ENCODE results near the gene HSPA14. TPM values are rescaled to one million over a fixed set of nuclear protein-coding genes. Genes with fewer than 3 reads are reported as not detected.

The HSPA14 gene
- total and polyA plus RNA-seq, 10 donors = 11.6 to 24.1 (median 13.5) TPM

DNA sequence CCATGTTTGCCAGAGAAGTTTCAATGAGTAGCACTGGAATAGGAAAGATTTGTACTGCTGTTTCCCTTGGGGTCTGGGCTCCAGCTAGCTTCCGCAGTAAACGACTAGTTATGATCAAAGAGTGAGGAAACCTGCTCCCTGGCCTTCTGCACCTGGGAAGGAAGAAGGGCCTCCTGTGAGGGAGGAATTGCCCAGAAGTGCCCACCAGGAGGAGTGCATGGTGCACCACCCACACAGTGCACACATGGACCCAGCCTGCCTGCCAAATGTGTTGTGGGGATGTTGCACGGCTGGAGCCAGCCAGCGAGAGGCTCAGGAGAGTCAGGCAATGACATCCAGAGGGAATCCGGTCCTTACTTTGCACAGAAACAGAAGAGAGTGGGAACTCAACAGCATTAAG, 36.4 kb upstream of the HSPA14 start:
- Histone ChIP-seq H3K27me3 (replicated peaks in 1 of 7) (no peaks in the 10 kb centered on the region), H3K4me3 (no peak overlapping the region), H3K4me1 (peaks cover 0 to 21% (median 7%) of the 10 kb centered on the region in 6 donors), H3K36me3 (no peaks in the 10 kb centered on the region), H3K9me3 (no peaks in the 10 kb centered on the region), H3K27ac (no peak overlapping the region)
- WGBS, 5 donors = 68 to 91% (median 72%) methylated on average over 5 of the region's 5 CpGs
- TF ChIP-seq POLR2AphosphoS5 (IDR thresholded peaks at IDR 0.05) (peak in 1 of 3 donors; percentile 10), CTCF (IDR thresholded peaks at IDR 0.05 in 8 of 11, conservative IDR thresholded peaks at IDR 0.05 in 3 of 11) (no peak)
- intact Hi-C loops (cut with DNase I; ENCODE audit: low total_unique reads) = no loop called here
- no peak for DNase-seq

DNA sequence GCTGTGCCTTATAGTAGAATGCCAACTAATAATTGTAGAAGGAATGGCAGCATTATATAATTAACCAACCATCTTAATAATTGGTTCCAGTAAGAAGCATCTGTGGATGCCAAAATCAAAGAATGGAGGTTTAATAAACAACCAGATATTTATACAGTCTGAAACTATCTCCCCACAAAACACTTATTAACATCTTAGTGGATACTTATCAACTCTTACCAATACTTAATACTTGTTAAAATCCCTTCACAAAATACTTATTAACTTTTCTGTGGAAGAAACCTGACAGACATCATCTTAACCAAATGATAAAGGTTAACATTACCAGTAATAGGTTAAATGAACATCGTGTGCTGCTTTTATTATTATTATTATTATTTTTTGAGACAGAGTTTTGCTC, 34.3 kb upstream of the HSPA14 start:
- no peak for DNase-seq
- H3K36me3 ChIP-seq = no peaks in the 10 kb centered on the region
- intact Hi-C loops (cut with DNase I; ENCODE audit: low total_unique reads) = no loop called here
- H3K27me3 ChIP-seq (replicated peaks in 1 of 7) = no peaks in the 10 kb centered on the region
- TF ChIP-seq POLR2AphosphoS5 (IDR thresholded peaks at IDR 0.05) (no peak), CTCF (IDR thresholded peaks at IDR 0.05 in 8 of 11, conservative IDR thresholded peaks at IDR 0.05 in 3 of 11) (no peak), POLR2A (IDR thresholded peaks at IDR 0.05) (no peak)
- no peak overlapping the region for H3K4me3 ChIP-seq
- no peaks in the 10 kb centered on the region for H3K9me3 ChIP-seq
- H3K27ac ChIP-seq = no peak overlapping the region
- whole genome bisulfite sequencing, 5 donors = 0 to 85% (median 45%) methylated on average over 1 of the region's 1 CpG
- H3K4me1 ChIP-seq = peaks cover 0 to 10% (median 0%) of the 10 kb centered on the region in 6 donors

DNA sequence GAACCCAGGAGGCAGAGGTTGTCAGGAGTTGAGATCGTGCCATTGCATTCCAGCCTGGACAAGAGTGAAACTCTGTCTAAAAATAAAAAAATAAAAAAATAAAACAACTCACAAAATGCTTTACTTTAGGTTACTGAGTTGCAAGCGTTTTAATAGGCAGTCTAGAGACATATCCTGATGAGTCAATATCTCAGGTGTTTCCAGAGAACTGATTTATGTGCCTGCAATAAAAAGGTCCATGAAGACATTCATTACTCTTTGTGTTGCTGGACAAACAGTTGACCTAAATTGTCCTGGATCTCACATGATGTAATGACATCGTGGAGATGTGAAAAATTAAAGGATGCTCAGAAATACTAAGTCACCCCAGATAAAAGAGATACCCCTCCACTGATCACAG, 31.8 kb upstream of the HSPA14 start:
- no peaks in the 10 kb centered on the region for H3K4me1 ChIP-seq
- no peak overlapping the region for H3K27ac ChIP-seq
- intact Hi-C loops (cut with DNase I; ENCODE audit: low total_unique reads) = no loop called here
- H3K9me3 ChIP-seq = no peaks in the 10 kb centered on the region
- no peaks in the 10 kb centered on the region for H3K27me3 ChIP-seq (replicated peaks in 1 of 7)
- TF ChIP-seq POLR2AphosphoS5 (IDR thresholded peaks at IDR 0.05) (no peak), POLR2A (IDR thresholded peaks at IDR 0.05) (no peak), CTCF (IDR thresholded peaks at IDR 0.05 in 8 of 11, conservative IDR thresholded peaks at IDR 0.05 in 3 of 11) (no peak)
- no peak overlapping the region for H3K4me3 ChIP-seq
- DNase-seq = no peak
- H3K36me3 ChIP-seq = no peaks in the 10 kb centered on the region
- WGBS, 5 donors = 85 to 92% (median 88%) methylated on average over 3 of the region's 3 CpGs

DNA sequence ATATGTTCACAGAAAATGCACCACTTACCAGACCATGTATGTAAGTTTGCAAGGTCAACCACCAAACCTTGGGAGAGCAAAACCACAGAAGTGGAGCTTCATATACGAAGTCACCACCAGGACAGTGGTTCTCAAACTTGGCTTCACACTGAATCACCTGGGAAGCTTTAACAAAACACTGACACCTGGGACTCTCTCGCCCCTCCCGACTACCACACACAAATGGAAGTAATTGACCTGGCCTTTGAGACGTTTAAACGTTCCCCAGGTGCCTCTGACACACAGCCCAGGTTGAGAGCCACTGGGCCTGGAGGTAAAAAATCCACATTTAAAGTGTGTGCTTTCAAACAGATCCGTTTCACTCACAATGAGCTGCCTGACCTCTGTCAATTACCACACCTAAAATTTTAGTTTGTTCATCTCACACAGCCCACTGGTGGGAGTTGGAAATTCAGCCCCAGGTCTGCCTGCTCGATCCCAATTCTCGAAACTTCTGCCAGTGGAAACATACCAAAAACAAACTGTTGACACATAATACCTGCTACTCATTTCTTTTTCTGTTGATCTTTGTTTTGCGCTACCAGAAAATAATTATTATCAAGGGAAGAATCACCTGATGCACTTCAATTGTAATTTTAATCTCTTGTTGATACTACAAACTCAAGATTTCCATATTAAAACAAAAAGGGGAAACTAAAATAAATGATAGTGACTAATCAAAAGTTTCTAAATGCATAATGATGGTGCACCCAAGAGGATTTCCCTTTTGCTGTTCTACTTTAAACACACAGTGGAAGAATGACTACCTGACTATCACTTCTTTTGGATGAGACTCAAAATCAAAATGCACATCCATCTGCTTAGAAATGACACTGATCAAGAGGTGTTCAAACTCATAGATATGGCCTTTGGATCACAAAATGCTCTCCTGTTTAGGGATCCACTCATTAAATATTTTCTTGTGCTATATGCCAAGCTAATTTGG, 26.8 kb upstream of the HSPA14 start:
- DNase-seq = no peak
- Histone ChIP-seq H3K4me1 (peaks cover 0 to 9% (median 0%) of the 10 kb centered on the region in 6 donors), H3K27ac (no peak overlapping the region), H3K9me3 (no peaks in the 10 kb centered on the region), H3K4me3 (no peak overlapping the region), H3K27me3 (replicated peaks in 1 of 7) (no peaks in the 10 kb centered on the region), H3K36me3 (no peaks in the 10 kb centered on the region)
- TF ChIP-seq POLR2AphosphoS5 (IDR thresholded peaks at IDR 0.05) (no peak), POLR2A (IDR thresholded peaks at IDR 0.05) (no peak), CTCF (IDR thresholded peaks at IDR 0.05 in 8 of 11, conservative IDR thresholded peaks at IDR 0.05 in 3 of 11) (no peak)
- intact Hi-C loops (cut with DNase I; ENCODE audit: low total_unique reads) = no loop called here
- WGBS, 5 donors = 81 to 90% (median 86%) methylated on average over 9 of the region's 9 CpGs
